Lower lobe of right lung (tissue), 2 donors: ENCODE measurements around the gene SINHCAF. TPM values are rescaled to one million over a fixed set of nuclear protein-coding genes. Genes with fewer than 3 reads are reported as not detected.

Source experiments
- ATAC-seq, 2 donors: fragments of 200-7000 bp; cut with Tn5 transposase; one replicate each; pipeline ENCODE4 v1.9.1; 2020 to 2022; ENCODE audit warnings: mild to moderate bottlenecking in 2 of 2, moderate library complexity in 2 of 2
- DNase-seq: peaks from one replicate; pipeline ENCODE4 v3.0.0-alpha.2; 2020
- H3K27ac ChIP-seq: fragments of 200-600 bp; one replicate; pipeline ENCODE4 v1.8.0; 2022
- H3K27me3 ChIP-seq: fragments of 200-600 bp; one replicate; pipeline ENCODE4 v1.8.0; 2022; ENCODE audit warnings: low read depth
- H3K36me3 ChIP-seq: fragments of 200-600 bp; one replicate; pipeline ENCODE4 v1.8.0; 2022; ENCODE audit warnings: mild to moderate bottlenecking
- H3K4me1 ChIP-seq: fragments of 200-600 bp; one replicate; pipeline ENCODE4 v1.8.0; 2022
- H3K4me3 ChIP-seq: fragments of 200-600 bp; one replicate; pipeline ENCODE4 v1.8.0; 2022; ENCODE audit warnings: mild to moderate bottlenecking
- H3K9me3 ChIP-seq: fragments of 200-600 bp; one replicate; pipeline ENCODE4 v1.8.0; 2022
- CTCF ChIP-seq: fragments of 200-600 bp; IDR thresholded peaks from one replicate; pipeline ENCODE4 v1.8.0; 2022; ENCODE audit warnings: antibody characterized with exemption, mild to moderate bottlenecking
- intact Hi-C: fragments of 100-400 bp; cut with DNase I; formaldehyde crosslinking; loops from one replicate; pipeline ENCODE4 v1.11.0; 2022
- total RNA-seq: library from RNA; stranded (reverse); fragmentation: NEBNext Ultra II Directional; extraction: Animal tissue kit (Norgen Biotek cat#: 25700); gene quantifications from one replicate; pipeline ENCODE4 v1.2.1, GENCODE V29; 2021
- donor health status: DM: no; HTN: yes; CAD: no; lungs with severe emphysema.

The SINHCAF gene
- total RNA-seq, 1 donor from 2014 or later: 45.2 TPM

GRCh38 chr12:31362115-31362758, 36.3 kb upstream of the SINHCAF start:
- peak in 1 of 2 donors; percentile 42 for ATAC-seq
- TF ChIP-seq CTCF: no peak
- H3K27me3 ChIP-seq: no peaks in the 10 kb centered on the region
- intact Hi-C loops: no loop called here
- no peak for DNase-seq
- H3K4me3 ChIP-seq: no peak overlapping the region
- H3K27ac ChIP-seq: no peak overlapping the region
- no peaks in the 10 kb centered on the region for H3K9me3 ChIP-seq
- H3K36me3 ChIP-seq: no peaks in the 10 kb centered on the region
- H3K4me1 ChIP-seq: no peaks in the 10 kb centered on the region

- no peak for TF ChIP-seq CTCF
- intact Hi-C loops: no loop called here
- no peaks in the 10 kb centered on the region for H3K27me3 ChIP-seq
- H3K4me3 ChIP-seq: no peak overlapping the region
- no peaks in the 10 kb centered on the region for H3K9me3 ChIP-seq
- H3K36me3 ChIP-seq: no peaks in the 10 kb centered on the region
- no peak overlapping the region for H3K27ac ChIP-seq
- DNase-seq (no peak), ATAC-seq (no peak)
- no peaks in the 10 kb centered on the region for H3K4me1 ChIP-seq
Observed at GRCh38 chr12:31361730-31362114, 35.8 kb upstream of the SINHCAF start.

- H3K4me1 ChIP-seq: no peaks in the 10 kb centered on the region
- no peaks in the 10 kb centered on the region for H3K9me3 ChIP-seq
- H3K27ac ChIP-seq: no peak overlapping the region
- no peaks in the 10 kb centered on the region for H3K36me3 ChIP-seq
- no peak for ATAC-seq
- no peaks in the 10 kb centered on the region for H3K27me3 ChIP-seq
- DNase-seq: no peak
- no peak overlapping the region for H3K4me3 ChIP-seq
- TF ChIP-seq CTCF: no peak
- intact Hi-C loops: no loop called here
Observed at GRCh38 chr12:31355747-31356107, 29.8 kb upstream of the SINHCAF start.

- DNase-seq (no peak), ATAC-seq (peak in 1 of 2 donors; percentile 67)
- Histone ChIP-seq H3K4me3 (no peak overlapping the region), H3K4me1 (no peaks in the 10 kb centered on the region), H3K27ac (no peak overlapping the region), H3K9me3 (no peaks in the 10 kb centered on the region), H3K36me3 (no peaks in the 10 kb centered on the region), H3K27me3 (no peaks in the 10 kb centered on the region)
- TF ChIP-seq CTCF: no peak
- intact Hi-C loops: no loop called here
Observed at GRCh38 chr12:31353750-31354708, 28.1 kb upstream of the SINHCAF start.

GRCh38 chr12:31346267-31346666, 20.3 kb upstream of the SINHCAF start:
- no peak for TF ChIP-seq CTCF
- H3K36me3 ChIP-seq: no peaks in the 10 kb centered on the region
- H3K27ac ChIP-seq: no peak overlapping the region
- H3K4me3 ChIP-seq: no peak overlapping the region
- H3K9me3 ChIP-seq: no peaks in the 10 kb centered on the region
- DNase-seq (no peak), ATAC-seq (no peak)
- intact Hi-C loops: no loop called here
- no peaks in the 10 kb centered on the region for H3K27me3 ChIP-seq
- H3K4me1 ChIP-seq: no peaks in the 10 kb centered on the region
